ENCODE data around the gene NFKBIA. TPM values are rescaled to one million over a fixed set of nuclear protein-coding genes. Genes with fewer than 3 reads are reported as not detected.

NFKBIA gene
- total RNA-seq, 4 donors from 2014 or later: 362 to 1,916 (median 456) TPM

- in situ Hi-C loops (cut with MboI; ENCODE audit: low pct_ligation_motif_present in 1 of 4, low pct_unique_long_range_greater_than_20kb in 1 of 4, low sequenced_read_pairs in 3 of 4) (no loop called here), intact Hi-C loops (cut with DNase I; ENCODE audit: low total_unique reads) (no loop called here)
- Histone ChIP-seq H3K9me3 (no peaks in the 10 kb centered on the region), H3K36me3 (no peaks in the 10 kb centered on the region), H3K4me3 (no peak overlapping the region), H3K4me1 (peaks cover 0 to 19% (median 9%) of the 10 kb centered on the region in 4 donors), H3K27ac (no peak overlapping the region), H3K27me3 (no peaks in the 10 kb centered on the region)
- WGBS, 2 donors (ENCODE audit: low coverage in 1 of 2): 72 to 78% methylated on average over 8 to 10 of the region's 10 CpGs
- TF ChIP-seq POLR2AphosphoS5 (IDR thresholded peaks at IDR 0.05): no peak
- peak in 1 of 5 experiments; percentile 28 for TF ChIP-seq CTCF (IDR thresholded peaks at IDR 0.05)
- DNase-seq: no peak
Measured at GRCh38 chr14:35353409-35354172, 51.0 kb downstream of the NFKBIA start.

- Histone ChIP-seq H3K27me3 (no peaks in the 10 kb centered on the region), H3K4me3 (no peak overlapping the region), H3K9me3 (no peaks in the 10 kb centered on the region), H3K27ac (peak overlapping the region in 2 of 4 donors; percentile 11), H3K36me3 (no peaks in the 10 kb centered on the region), H3K4me1 (peaks cover 0 to 25% (median 9%) of the 10 kb centered on the region in 4 donors)
- TF ChIP-seq EP300 (IDR thresholded peaks at IDR 0.05; ENCODE audit: low read depth): no peak
- TF ChIP-seq POLR2AphosphoS5 (IDR thresholded peaks at IDR 0.05): no peak
- no peak for TF ChIP-seq POLR2A (IDR thresholded peaks at IDR 0.05)
- TF ChIP-seq CTCF (IDR thresholded peaks at IDR 0.05): no peak
- intact Hi-C loops (cut with DNase I; ENCODE audit: low total_unique reads) (no loop called here), in situ Hi-C loops (cut with MboI; ENCODE audit: low pct_ligation_motif_present in 1 of 4, low pct_unique_long_range_greater_than_20kb in 1 of 4, low sequenced_read_pairs in 3 of 4) (no loop called here)
- 76 to 77% methylated on average over 3 to 15 of the region's 15 CpGs for WGBS, 2 donors (ENCODE audit: low coverage in 1 of 2)
- DNase-seq: no peak
Measured at GRCh38 chr14:35352274-35353233, 52.0 kb downstream of the NFKBIA start.

- H3K36me3 ChIP-seq: no peaks in the 10 kb centered on the region
- WGBS, 2 donors (ENCODE audit: low coverage in 1 of 2): 80 to 83% methylated on average over 2 to 4 of the region's 4 CpGs
- intact Hi-C loops (cut with DNase I; ENCODE audit: low total_unique reads): no loop called here
- peaks cover 0 to 26% (median 9%) of the 10 kb centered on the region in 4 donors for H3K4me1 ChIP-seq
- H3K27ac ChIP-seq: no peak overlapping the region
- in situ Hi-C loops (cut with MboI; ENCODE audit: low pct_ligation_motif_present in 1 of 4, low pct_unique_long_range_greater_than_20kb in 1 of 4, low sequenced_read_pairs in 3 of 4): no loop called here
- no peaks in the 10 kb centered on the region for H3K27me3 ChIP-seq
- H3K9me3 ChIP-seq: no peaks in the 10 kb centered on the region
- TF ChIP-seq EP300 (IDR thresholded peaks at IDR 0.05; ENCODE audit: low read depth): no peak
- no peak for TF ChIP-seq CTCF (IDR thresholded peaks at IDR 0.05)
- TF ChIP-seq POLR2AphosphoS5 (IDR thresholded peaks at IDR 0.05): no peak
- TF ChIP-seq POLR2A (IDR thresholded peaks at IDR 0.05): no peak
- DNase-seq: no peak
- H3K4me3 ChIP-seq: no peak overlapping the region
Measured at GRCh38 chr14:35351897-35352273, 52.7 kb downstream of the NFKBIA start.

Other genes starting within 250 kb of the NFKBIA start
- 100 to 1,000 TPM in 2 of 4 donors, 10 to 100 TPM in 2; 24.5 to 141 (median 81.2) TPM for gene PSMA6, start 112.4 kb downstream of the NFKBIA start, total RNA-seq
- under 1 TPM in 1 of 4 donors, not detected in 3; 0.14 TPM for gene INSM2, start 129.4 kb upstream of the NFKBIA start, total RNA-seq

Data from transverse colon (tissue), 4 donors.